SJSA1 (cell line): ENCODE measurements around the gene OR10X1. TPM values are rescaled to one million over a fixed set of nuclear protein-coding genes. Genes with fewer than 3 reads are reported as not detected.

ENCODE experiments used
- DNase-seq, 2 experiments: peaks; one replicate each; pipeline ENCODE4 v3.0.0-alpha.2; 2015 to 2020; ENCODE audit warnings: low spot score in 2 of 2, low read depth in 1 of 2
- H3K27ac ChIP-seq: fragments of 250-450 bp; sonication (Bioruptor Pico); 2 replicates; pipeline ENCODE4 v1.5.1; 2020; ENCODE audit warnings: mild to moderate bottlenecking, moderate library complexity
- H3K27me3 ChIP-seq: fragments of 250-450 bp; sonication (Bioruptor Pico); replicated peaks from 2 replicates; pipeline ENCODE4 v1.5.1; 2020; ENCODE audit warnings: mild to moderate bottlenecking, moderate library complexity
- H3K36me3 ChIP-seq: fragments of 250-450 bp; sonication (Bioruptor Pico); 2 replicates; pipeline ENCODE4 v1.5.1; 2020; ENCODE audit warnings: mild to moderate bottlenecking
- H3K4me1 ChIP-seq: fragments of 250-450 bp; sonication (Bioruptor Pico); replicated peaks from 2 replicates; pipeline ENCODE4 v1.6.1; 2021; ENCODE audit warnings: mild to moderate bottlenecking
- H3K4me3 ChIP-seq: fragments of 250-450 bp; sonication (Bioruptor Pico); 2 replicates; pipeline ENCODE4 v1.5.1; 2020; ENCODE audit warnings: mild to moderate bottlenecking
- H3K9me3 ChIP-seq: fragments of 250-450 bp; sonication (Bioruptor Pico); replicated peaks from 2 replicates; pipeline ENCODE4 v1.5.1; 2020; ENCODE audit warnings: mild to moderate bottlenecking
- total RNA-seq: library from RNA; depleted of rRNA; stranded (reverse); fragments of >200 nt; shearing (Covaris generic); gene quantifications from 2 replicates; pipeline ENCODE4 v1.2.3, GENCODE V29; 2014; rRNA removed

OR10X1 gene
- not detected in 2 replicates for total RNA-seq

DNA sequence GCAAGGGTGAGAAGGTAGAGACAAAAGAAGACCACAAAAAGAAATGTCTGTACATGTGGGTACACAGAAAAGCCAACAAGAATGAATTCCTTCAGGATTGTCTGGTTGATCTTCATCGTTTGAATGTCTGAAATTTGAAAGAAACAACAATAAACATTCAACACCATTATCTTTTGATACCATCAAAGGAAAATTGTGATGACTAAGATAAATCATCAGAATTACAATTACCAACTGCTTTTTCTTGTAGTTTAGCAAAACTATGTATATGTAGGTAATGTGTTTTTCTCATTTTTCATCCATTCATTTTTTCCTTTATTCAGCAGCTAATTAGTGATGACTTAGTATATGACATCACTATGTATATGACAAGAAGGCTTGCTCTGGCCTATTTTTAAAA lies at the start of gene OR10X1:
TSS of gene OR10X1 (minus strand) at position 167 of the 400 bp plus-strand sequence. CDS start at position 167, 0 bp downstream.
- no peak for DNase-seq
- Histone ChIP-seq H3K36me3 (no peaks in the 10 kb centered on the region), H3K4me1 (no peaks in the 10 kb centered on the region), H3K4me3 (no peak within 1 kb of the TSS), H3K9me3 (no peaks in the 10 kb centered on the region; the same call in 1 of the 2 replicates), H3K27me3 (no peaks in the 10 kb centered on the region), H3K27ac (no peak within 1 kb of the TSS)

DNA sequence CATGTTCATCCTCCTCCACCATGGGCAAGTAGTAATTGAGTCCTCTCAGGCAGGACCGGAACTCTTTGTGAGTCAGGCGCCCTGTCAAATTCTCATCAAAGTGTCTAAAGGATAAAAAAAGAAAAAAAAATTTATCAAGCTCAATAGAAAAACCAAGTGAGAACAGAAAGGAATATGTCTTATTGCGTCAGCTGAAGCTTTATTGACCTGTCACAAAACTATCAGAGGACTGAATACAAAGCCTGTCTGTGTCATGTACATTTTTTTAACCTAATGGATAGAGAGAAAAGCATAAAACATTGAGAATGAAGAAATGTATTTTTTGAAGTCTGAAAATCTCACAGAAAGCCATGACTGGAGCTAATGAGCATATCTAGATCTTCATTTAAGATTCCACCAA lies 34.1 kb upstream of the OR10X1 start:
- Histone ChIP-seq H3K27ac (no peak overlapping the region), H3K9me3 (no peaks in the 10 kb centered on the region), H3K36me3 (no peaks in the 10 kb centered on the region), H3K27me3 (no peaks in the 10 kb centered on the region), H3K4me3 (no peak overlapping the region), H3K4me1 (no peaks in the 10 kb centered on the region)
- no peak for DNase-seq

- Histone ChIP-seq H3K9me3 (no peaks in the 10 kb centered on the region), H3K4me3 (no peak overlapping the region), H3K4me1 (no peaks in the 10 kb centered on the region), H3K27ac (no peak overlapping the region), H3K36me3 (no peaks in the 10 kb centered on the region), H3K27me3 (no peaks in the 10 kb centered on the region)
- no peak for DNase-seq
These were observed 32.2 kb upstream of the OR10X1 start for GRCh38 chr1:158611916-158612315.

DNA sequence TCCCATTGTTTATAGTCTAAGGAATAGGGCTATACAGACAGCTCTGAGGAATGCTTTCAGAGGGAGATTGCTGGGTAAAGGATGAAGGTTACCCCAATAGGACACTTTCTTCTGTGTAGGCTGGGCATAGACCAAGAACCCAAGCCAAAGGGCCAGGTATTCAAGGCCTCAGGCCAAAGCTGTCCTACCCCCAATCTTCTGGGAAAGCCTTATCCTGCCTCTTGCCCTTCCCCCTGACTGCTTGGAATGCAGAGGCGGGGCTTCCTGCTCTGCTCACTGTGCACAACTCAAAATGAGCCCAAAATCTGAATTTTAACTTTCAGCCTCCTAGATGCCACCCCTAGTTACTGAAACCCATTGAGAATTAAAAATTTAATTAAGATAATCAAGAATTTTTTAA lies 27.6 kb upstream of the OR10X1 start:
- no peaks in the 10 kb centered on the region for H3K27me3 ChIP-seq
- DNase-seq: no peak
- H3K27ac ChIP-seq: no peak overlapping the region
- H3K4me3 ChIP-seq: no peak overlapping the region
- no peaks in the 10 kb centered on the region for H3K36me3 ChIP-seq
- H3K4me1 ChIP-seq: no peaks in the 10 kb centered on the region
- no peaks in the 10 kb centered on the region for H3K9me3 ChIP-seq

GRCh38 chr1:158604968-158605367 lies 25.3 kb upstream of the OR10X1 start, which contains the start of gene OR10Z1:
Gene OR10Z1 (plus strand): TSS chr1:158605268. CDS start chr1:158606439, 1,171 bp downstream.
- no peak within 1 kb of the TSS for H3K27ac ChIP-seq
- no peak for DNase-seq
- no peaks in the 10 kb centered on the region for H3K27me3 ChIP-seq
- H3K36me3 ChIP-seq: no peaks in the 10 kb centered on the region
- no peaks in the 10 kb centered on the region for H3K4me1 ChIP-seq
- no peaks in the 10 kb centered on the region for H3K9me3 ChIP-seq
- no peak within 1 kb of the TSS for H3K4me3 ChIP-seq

DNA sequence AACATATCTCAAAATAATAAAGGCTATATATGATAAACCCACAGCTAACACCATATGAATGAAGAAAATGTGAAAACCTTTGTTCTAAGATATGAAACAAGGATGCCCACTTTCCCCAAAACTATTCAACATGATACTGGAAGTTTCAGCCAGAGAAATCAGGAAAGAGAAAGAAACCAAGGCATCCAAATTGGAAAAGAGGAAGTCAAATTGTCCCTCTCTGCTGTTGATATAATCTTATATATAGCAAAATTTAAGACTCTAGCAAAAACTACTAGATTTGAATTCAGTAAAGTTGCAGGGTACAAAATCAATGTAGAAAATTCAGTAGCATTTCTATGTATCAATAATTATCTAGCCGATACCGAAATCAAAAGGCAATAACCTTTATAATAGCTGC lies 21.0 kb upstream of the OR10X1 start:
- Histone ChIP-seq H3K4me3 (no peak overlapping the region), H3K9me3 (0 out of 2 replicates have a peak, but pooled peaks cover 2% of the 10 kb centered on the region), H3K4me1 (no peaks in the 10 kb centered on the region), H3K27me3 (no peaks in the 10 kb centered on the region), H3K36me3 (no peaks in the 10 kb centered on the region), H3K27ac (no peak overlapping the region)
- DNase-seq: no peak

DNA sequence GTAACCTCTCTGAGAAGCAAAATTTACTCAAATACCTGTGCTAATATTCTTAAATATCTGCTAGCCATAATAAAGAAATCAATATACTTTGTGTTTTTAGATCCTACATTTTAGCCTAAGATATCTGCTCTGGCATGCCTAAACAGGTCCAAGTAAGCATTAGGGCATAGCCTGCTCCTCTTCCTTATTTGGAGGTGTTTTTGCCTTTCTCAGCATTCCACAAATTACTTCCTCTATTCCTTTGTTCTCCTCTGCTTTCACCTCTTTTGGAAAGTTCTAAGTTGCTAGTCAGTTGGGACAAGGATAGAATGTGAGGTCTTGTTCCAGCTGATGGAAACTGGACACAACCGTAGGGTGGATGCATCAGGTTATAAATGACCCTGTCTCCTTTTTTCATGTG lies 7.2 kb upstream of the OR10X1 start:
- H3K36me3 ChIP-seq: no peaks in the 10 kb centered on the region
- H3K27ac ChIP-seq: no peak overlapping the region
- DNase-seq: no peak
- H3K27me3 ChIP-seq: no peaks in the 10 kb centered on the region
- H3K4me1 ChIP-seq: no peaks in the 10 kb centered on the region
- H3K4me3 ChIP-seq: no peak overlapping the region
- H3K9me3 ChIP-seq: no peaks in the 10 kb centered on the region

DNA sequence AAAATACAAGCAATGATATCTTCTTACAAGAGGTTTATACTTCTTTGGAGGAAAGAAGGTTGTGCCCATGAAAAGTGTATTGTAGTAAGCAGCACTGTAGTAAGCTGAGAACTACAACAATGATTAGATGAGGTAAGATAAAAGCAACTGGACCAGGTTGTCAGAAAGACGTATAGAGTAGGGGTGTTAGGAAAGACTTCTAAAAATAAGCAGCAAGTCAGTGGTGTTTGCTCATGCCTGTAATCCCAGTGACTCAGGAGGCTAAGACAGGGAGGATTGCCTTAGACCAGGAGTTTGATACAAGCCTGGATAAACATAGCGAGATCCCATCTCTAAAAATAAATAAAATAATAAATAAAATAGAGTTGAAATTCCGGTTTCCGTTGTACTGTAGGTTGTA lies 4.3 kb upstream of the OR10X1 start:
- no peaks in the 10 kb centered on the region for H3K4me1 ChIP-seq
- no peak overlapping the region for H3K4me3 ChIP-seq
- no peak overlapping the region for H3K27ac ChIP-seq
- no peaks in the 10 kb centered on the region for H3K9me3 ChIP-seq
- H3K36me3 ChIP-seq: no peaks in the 10 kb centered on the region
- DNase-seq: no peak
- no peaks in the 10 kb centered on the region for H3K27me3 ChIP-seq

DNA sequence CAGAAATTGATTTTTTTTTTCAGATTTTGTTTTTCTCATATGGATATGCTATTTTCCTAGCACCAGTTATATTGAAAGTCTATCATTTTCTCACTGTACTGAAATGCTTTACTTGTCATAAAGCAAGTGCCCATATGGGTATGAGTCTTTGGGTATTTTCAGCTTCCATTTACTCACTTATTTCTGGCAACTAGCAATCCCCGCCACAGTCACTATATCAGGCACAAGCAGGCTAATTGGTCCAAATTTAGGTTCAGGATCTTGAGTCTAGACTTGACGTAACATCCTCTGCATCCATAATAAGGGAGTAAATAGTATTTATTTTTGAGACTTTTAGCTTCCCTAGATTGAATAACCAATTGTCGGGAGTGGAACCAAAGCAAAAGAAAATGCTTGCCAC lies 2.1 kb downstream of the OR10X1 start:
- H3K4me1 ChIP-seq: no peaks in the 10 kb centered on the region
- H3K27ac ChIP-seq: no peak overlapping the region
- DNase-seq: no peak
- H3K9me3 ChIP-seq: no peaks in the 10 kb centered on the region; the same call in 1 of the 2 replicates
- no peaks in the 10 kb centered on the region for H3K36me3 ChIP-seq
- H3K4me3 ChIP-seq: no peak overlapping the region
- no peaks in the 10 kb centered on the region for H3K27me3 ChIP-seq

- H3K4me1 ChIP-seq: no peaks in the 10 kb centered on the region
- no peak overlapping the region for H3K4me3 ChIP-seq
- DNase-seq: no peak
- H3K27me3 ChIP-seq: 0 out of 2 replicates have a peak, but pooled peaks cover 2% of the 10 kb centered on the region
- H3K9me3 ChIP-seq: no peaks in the 10 kb centered on the region
- no peaks in the 10 kb centered on the region for H3K36me3 ChIP-seq
- no peak overlapping the region for H3K27ac ChIP-seq
These were observed 7.5 kb downstream of the OR10X1 start for GRCh38 chr1:158572226-158572625.

DNA sequence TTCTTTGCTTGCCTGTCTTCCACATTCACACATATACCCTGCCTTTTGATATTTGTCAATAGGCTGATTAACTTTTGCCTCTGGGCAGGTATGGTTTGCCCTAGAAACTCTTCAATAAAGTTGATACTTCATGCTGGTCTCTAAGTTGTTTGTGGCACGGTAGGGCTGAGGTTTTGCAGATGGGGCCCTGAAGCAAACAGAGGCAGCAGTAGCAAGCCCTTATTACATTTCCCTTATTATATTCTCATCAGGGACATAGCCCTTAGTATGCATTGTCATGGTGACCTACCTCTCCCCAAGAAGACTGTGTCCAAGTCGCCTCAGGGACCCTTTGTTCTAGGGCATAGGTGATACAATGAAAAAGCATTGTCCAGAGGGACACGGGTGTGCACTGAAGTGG lies 9.2 kb downstream of the OR10X1 start, which contains the start of gene OR6P1:
TSS of gene OR6P1 (minus strand) at position 101 of the 400 bp plus-strand sequence. CDS start 6,976 bp downstream, outside the sequence.
- H3K9me3 ChIP-seq: no peaks in the 10 kb centered on the region
- H3K36me3 ChIP-seq: no peaks in the 10 kb centered on the region
- H3K4me3 ChIP-seq: no peak within 1 kb of the TSS
- no peak for DNase-seq
- H3K4me1 ChIP-seq: no peaks in the 10 kb centered on the region
- 0 out of 2 replicates have a peak, but pooled peaks cover 2% of the 10 kb centered on the region for H3K27me3 ChIP-seq
- H3K27ac ChIP-seq: no peak within 1 kb of the TSS

DNA sequence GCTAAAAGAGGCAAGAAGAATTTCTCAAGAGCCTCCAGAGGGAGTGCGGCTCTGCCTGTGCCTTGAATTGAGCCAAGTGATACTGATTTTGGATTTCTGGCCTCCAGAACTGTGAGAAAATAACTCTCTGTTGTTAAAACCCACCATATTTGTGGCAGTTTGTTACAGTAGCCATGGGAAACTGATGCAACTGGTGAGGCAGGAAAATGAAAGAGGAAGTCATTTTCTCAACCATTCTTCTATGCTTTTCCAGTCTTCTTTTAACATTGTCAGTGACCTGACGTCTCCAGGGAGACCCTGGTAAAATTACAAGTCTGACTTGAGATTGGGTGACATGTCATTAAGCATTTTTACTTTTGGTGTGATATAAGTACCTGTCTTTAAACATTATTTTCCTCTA lies 15.1 kb downstream of the OR10X1 start:
- Histone ChIP-seq H3K27ac (no peak overlapping the region), H3K27me3 (no peaks in the 10 kb centered on the region), H3K36me3 (no peaks in the 10 kb centered on the region), H3K4me3 (no peak overlapping the region), H3K4me1 (no peaks in the 10 kb centered on the region), H3K9me3 (no peaks in the 10 kb centered on the region)
- no peak for DNase-seq

GRCh38 chr1:158563853-158564252 lies 15.8 kb downstream of the OR10X1 start:
- Histone ChIP-seq H3K4me3 (no peak overlapping the region), H3K9me3 (no peaks in the 10 kb centered on the region), H3K27me3 (no peaks in the 10 kb centered on the region), H3K4me1 (no peaks in the 10 kb centered on the region), H3K27ac (no peak overlapping the region), H3K36me3 (no peaks in the 10 kb centered on the region)
- DNase-seq: no peak

- Histone ChIP-seq H3K4me3 (no peak overlapping the region), H3K4me1 (no peaks in the 10 kb centered on the region), H3K9me3 (no peaks in the 10 kb centered on the region), H3K27me3 (no peaks in the 10 kb centered on the region), H3K36me3 (no peaks in the 10 kb centered on the region), H3K27ac (no peak overlapping the region)
- no peak for DNase-seq
These were observed 20.0 kb downstream of the OR10X1 start for GRCh38 chr1:158559696-158560095.

DNA sequence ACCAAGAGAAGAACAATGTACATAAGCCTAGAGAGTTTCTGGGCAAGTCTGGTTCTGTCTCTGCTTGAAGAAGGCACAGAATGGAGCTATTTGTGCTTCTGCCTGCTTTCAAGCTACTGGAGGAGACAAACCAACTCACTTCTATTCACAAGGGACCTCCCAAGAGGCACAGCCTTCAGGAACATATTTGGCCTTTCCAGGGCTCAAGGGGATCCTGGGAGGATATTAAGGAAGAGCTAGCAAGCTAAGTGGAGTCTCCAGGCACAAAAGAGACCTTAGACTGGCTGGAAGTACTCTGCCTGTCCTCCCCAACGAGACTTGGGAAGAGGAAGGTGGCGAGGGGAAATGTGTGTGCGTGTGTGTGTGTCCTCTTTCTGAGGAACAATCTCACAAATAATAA lies 25.3 kb downstream of the OR10X1 start, which contains the start of gene OR6Y1:
TSS of gene OR6Y1 (minus strand) at position 54 of the 400 bp plus-strand sequence. CDS start 6,300 bp downstream, outside the sequence.
- no peak within 1 kb of the TSS for H3K27ac ChIP-seq
- no peaks in the 10 kb centered on the region for H3K36me3 ChIP-seq
- H3K4me1 ChIP-seq: no peaks in the 10 kb centered on the region
- H3K27me3 ChIP-seq: no peaks in the 10 kb centered on the region
- no peak within 1 kb of the TSS for H3K4me3 ChIP-seq
- no peaks in the 10 kb centered on the region for H3K9me3 ChIP-seq
- DNase-seq: no peak
